ENCODE measurements around the gene SPATA6.

DNA sequence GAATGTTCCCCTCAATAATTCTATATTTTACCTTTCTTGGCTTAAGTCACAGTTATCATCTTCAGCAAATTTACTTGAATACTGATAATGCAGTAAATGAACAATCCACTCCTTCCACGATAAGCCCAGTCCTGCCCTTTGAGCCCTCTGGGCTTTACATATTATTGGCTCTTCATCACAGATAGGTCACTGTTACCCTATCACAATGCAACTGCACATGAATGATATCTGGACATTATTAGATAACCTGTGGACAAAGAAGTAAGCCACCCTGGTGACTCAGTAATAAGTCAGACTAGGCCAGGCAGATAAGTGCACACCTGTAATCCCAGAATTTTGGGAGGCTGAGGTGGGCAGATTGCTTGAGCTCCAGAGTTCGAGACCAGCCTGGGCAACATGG is 69.4 kb downstream of the SPATA6 start:
- TF ChIP-seq, protein P1, sequence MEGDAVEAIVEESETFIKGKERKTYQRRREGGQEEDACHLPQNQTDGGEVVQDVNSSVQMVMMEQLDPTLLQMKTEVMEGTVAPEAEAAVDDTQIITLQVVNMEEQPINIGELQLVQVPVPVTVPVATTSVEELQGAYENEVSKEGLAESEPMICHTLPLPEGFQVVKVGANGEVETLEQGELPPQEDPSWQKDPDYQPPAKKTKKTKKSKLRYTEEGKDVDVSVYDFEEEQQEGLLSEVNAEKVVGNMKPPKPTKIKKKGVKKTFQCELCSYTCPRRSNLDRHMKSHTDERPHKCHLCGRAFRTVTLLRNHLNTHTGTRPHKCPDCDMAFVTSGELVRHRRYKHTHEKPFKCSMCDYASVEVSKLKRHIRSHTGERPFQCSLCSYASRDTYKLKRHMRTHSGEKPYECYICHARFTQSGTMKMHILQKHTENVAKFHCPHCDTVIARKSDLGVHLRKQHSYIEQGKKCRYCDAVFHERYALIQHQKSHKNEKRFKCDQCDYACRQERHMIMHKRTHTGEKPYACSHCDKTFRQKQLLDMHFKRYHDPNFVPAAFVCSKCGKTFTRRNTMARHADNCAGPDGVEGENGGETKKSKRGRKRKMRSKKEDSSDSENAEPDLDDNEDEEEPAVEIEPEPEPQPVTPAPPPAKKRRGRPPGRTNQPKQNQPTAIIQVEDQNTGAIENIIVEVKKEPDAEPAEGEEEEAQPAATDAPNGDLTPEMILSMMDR (IDR thresholded peaks at IDR 0.05 in 4 of 5, conservative IDR thresholded peaks at IDR 0.05 in 1 of 5): no peak
- TF ChIP-seq POLR2A (IDR thresholded peaks at IDR 0.05): no peak
